CD14-positive monocyte (primary cell): ENCODE data around the gene NME9. TPM values are rescaled to one million over a fixed set of nuclear protein-coding genes. Genes with fewer than 3 reads are reported as not detected.
A peak's percentile ranks its signal among the peaks of the same experiment; 100 is the strongest.

Source experiments
- DNase-seq, 3 donors: peaks; one replicate each; pipeline ENCODE4 v3.0.0-alpha.2; 2011 to 2022
- H2AFZ ChIP-seq: 2 replicates; pipeline ENCODE4 v1.6.0; 2012; ENCODE audit warnings: mild to moderate bottlenecking, low read depth, low read length, inconsistent platforms; ENCODE audit not compliant: insufficient read depth, poor library complexity, severe bottlenecking
- H3K27ac ChIP-seq, 2 donors: 1 replicate in 1 of 2; 2 replicates in 1 of 2; pipeline ENCODE4 v1.5.1; 2012 to 2013; ENCODE audit warnings: low read length in 2 of 2, control low read depth in 1 of 2, inconsistent platforms in 1 of 2, low read depth in 1 of 2, mild to moderate bottlenecking in 1 of 2
- H3K27me3 ChIP-seq, 2 donors: one replicate each; pipeline versions ENCODE4 v1.6.0 to v1.6.1; 2011 to 2013; ENCODE audit warnings: low read length in 2 of 2; ENCODE audit not compliant: control insufficient read depth in 2 of 2, insufficient read depth in 2 of 2
- H3K36me3 ChIP-seq, 2 donors: replicated peaks in 1 of 2; 1 replicate in 1 of 2; 2 replicates in 1 of 2; pipeline versions ENCODE4 v1.5.1 to v1.6.1; 2012 to 2013; ENCODE audit warnings: low read length in 2 of 2, control low read depth in 1 of 2, inconsistent platforms in 1 of 2, mild to moderate bottlenecking in 1 of 2; ENCODE audit not compliant: insufficient read depth in 2 of 2, control insufficient read depth in 1 of 2
- H3K4me1 ChIP-seq, 2 donors: 1 replicate in 1 of 2; 2 replicates in 1 of 2; pipeline versions ENCODE4 v1.5.1 to v1.6.1; 2012 to 2013; ENCODE audit warnings: low read length in 2 of 2, control low read depth in 1 of 2, inconsistent platforms in 1 of 2, mild to moderate bottlenecking in 1 of 2, moderate library complexity in 1 of 2; ENCODE audit not compliant: insufficient read depth in 2 of 2, control insufficient read depth in 1 of 2
- H3K4me2 ChIP-seq: replicated peaks from 2 replicates; pipeline ENCODE3; 2012; ENCODE audit warnings: low read length, moderate library complexity, mild to moderate bottlenecking; ENCODE audit not compliant: poor library complexity, severe bottlenecking; ENCODE audit errors: extremely low read depth
- H3K4me3 ChIP-seq, 3 experiments: fragments of 200-600 bp in 1 of 3; sonication (generic) in 1 of 3; replicated peaks in 1 of 3; 1 replicate in 2 of 3; 2 replicates in 1 of 3; pipeline ENCODE4 v1.5.1; 2011 to 2013; ENCODE audit warnings: low read length in 3 of 3, mild to moderate bottlenecking in 3 of 3, control low read depth in 2 of 3, low read depth in 2 of 3, inconsistent platforms in 1 of 3, moderate library complexity in 1 of 3
- H3K79me2 ChIP-seq: 2 replicates; pipeline ENCODE4 v1.6.0; 2012; ENCODE audit warnings: mild to moderate bottlenecking, control low read depth, inconsistent platforms, low read length, moderate library complexity; ENCODE audit not compliant: insufficient read depth
- H3K9ac ChIP-seq: 2 replicates; pipeline ENCODE4 v1.6.0; 2017; ENCODE audit warnings: low read length, mild to moderate bottlenecking; ENCODE audit not compliant: insufficient read depth, poor library complexity, severe bottlenecking
- H3K9me3 ChIP-seq, 2 donors: replicated peaks in 1 of 2; 1 replicate in 1 of 2; 2 replicates in 1 of 2; pipeline versions ENCODE4 v1.5.1 to v1.6.1; 2012 to 2013; ENCODE audit warnings: low read length in 2 of 2, control low read depth in 1 of 2; ENCODE audit not compliant: control insufficient read depth in 1 of 2, insufficient read depth in 1 of 2
- H4K20me1 ChIP-seq: 2 replicates; pipeline ENCODE4 v1.6.0; 2012; ENCODE audit warnings: mild to moderate bottlenecking, low read length, control low read depth, moderate library complexity; ENCODE audit not compliant: insufficient read depth
- H3K27ac Mint-ChIP-seq, 7 donors: one replicate each; pipeline ENCODE4 v1.8.0; 2020; ENCODE audit warnings: mild to moderate bottlenecking in 7 of 7, mixed read lengths in 7 of 7, moderate library complexity in 6 of 7, inconsistent platforms in 2 of 7
- H3K27me3 Mint-ChIP-seq, 3 donors: one replicate each; pipeline ENCODE4 v1.8.0; 2021 to 2022; ENCODE audit warnings: low read depth in 3 of 3, mild to moderate bottlenecking in 3 of 3, mixed read lengths in 3 of 3, moderate library complexity in 3 of 3, inconsistent platforms in 1 of 3
- H3K36me3 Mint-ChIP-seq, 2 donors: one replicate each; pipeline ENCODE4 v1.8.0; 2020; ENCODE audit warnings: mixed read lengths in 2 of 2, inconsistent platforms in 1 of 2, mild to moderate bottlenecking in 1 of 2
- H3K4me1 Mint-ChIP-seq: one replicate; pipeline ENCODE4 v1.8.0; 2020; ENCODE audit warnings: mild to moderate bottlenecking, mixed read lengths
- H3K4me3 Mint-ChIP-seq, 2 donors: one replicate each; pipeline ENCODE4 v1.8.0; 2020; ENCODE audit warnings: mild to moderate bottlenecking in 2 of 2, mixed read lengths in 2 of 2, moderate library complexity in 1 of 2
- H3K9me3 Mint-ChIP-seq, 7 donors: one replicate each; pipeline ENCODE4 v1.8.0; 2020 to 2022; ENCODE audit warnings: mixed read lengths in 7 of 7, mild to moderate bottlenecking in 6 of 7, moderate library complexity in 6 of 7, inconsistent platforms in 2 of 7
- WGBS: methylation state at CpG from one replicate; pipeline ENCODE4 v1.1.5; 2013; ENCODE audit warnings: missing lambda C conversion rate; ENCODE audit not compliant: insufficient coverage; 5-methylcytosine and 5-hydroxymethylcytosine counted together
- intact Hi-C, 2 donors: fragments of 100-400 bp; cut with micrococcal nuclease; formaldehyde crosslinking; loops; one replicate each; pipeline versions ENCODE4 v1.15.0 to v1.15.1; 2023
- polyA plus RNA-seq, 3 donors: library from polyadenylated mRNA; depleted of rRNA in 1 of 3; unstranded in 2 of 3; stranded (reverse) in 1 of 3; fragments of 300-500 nt in 2 of 3; fragments of >200 nt in 1 of 3; fragmentation: Illumina TruSeq in 2 of 3; gene quantifications; 1 replicate in 2 of 3; 2 replicates in 1 of 3; pipeline ENCODE4 v1.2.3, GENCODE V29; 2012 to 2021
- TF ChIP-seq, protein P1 (sequence below): fragments of 200-600 bp; IDR thresholded peaks from one replicate; pipeline ENCODE4 v1.8.0; 2022; ENCODE audit warnings: antibody characterized with exemption, mild to moderate bottlenecking

The NME9 gene
- polyA plus RNA-seq, 3 donors: 0.04 TPM; not detected in 2

GRCh38 chr3:138289260-138289659 lies 40.4 kb downstream of the NME9 start:
- Histone ChIP-seq H4K20me1 (no peaks in the 10 kb centered on the region), H3K9me3 (no peaks in the 10 kb centered on the region), H3K27me3 (no peaks in the 10 kb centered on the region), H3K36me3 (peaks cover 80 to 100% of the 10 kb centered on the region in 2 donors), H3K4me3 (no peak overlapping the region), H3K4me2 (no peak overlapping the region), H3K4me1 (no peaks in the 10 kb centered on the region), H3K27ac (no peak overlapping the region), H3K79me2 (no peaks in the 10 kb centered on the region), H2AFZ (no peak overlapping the region), H3K9ac (no peak overlapping the region)
- 100% methylated on average over 2 of the region's 2 CpGs for WGBS
- TF ChIP-seq, protein P1, sequence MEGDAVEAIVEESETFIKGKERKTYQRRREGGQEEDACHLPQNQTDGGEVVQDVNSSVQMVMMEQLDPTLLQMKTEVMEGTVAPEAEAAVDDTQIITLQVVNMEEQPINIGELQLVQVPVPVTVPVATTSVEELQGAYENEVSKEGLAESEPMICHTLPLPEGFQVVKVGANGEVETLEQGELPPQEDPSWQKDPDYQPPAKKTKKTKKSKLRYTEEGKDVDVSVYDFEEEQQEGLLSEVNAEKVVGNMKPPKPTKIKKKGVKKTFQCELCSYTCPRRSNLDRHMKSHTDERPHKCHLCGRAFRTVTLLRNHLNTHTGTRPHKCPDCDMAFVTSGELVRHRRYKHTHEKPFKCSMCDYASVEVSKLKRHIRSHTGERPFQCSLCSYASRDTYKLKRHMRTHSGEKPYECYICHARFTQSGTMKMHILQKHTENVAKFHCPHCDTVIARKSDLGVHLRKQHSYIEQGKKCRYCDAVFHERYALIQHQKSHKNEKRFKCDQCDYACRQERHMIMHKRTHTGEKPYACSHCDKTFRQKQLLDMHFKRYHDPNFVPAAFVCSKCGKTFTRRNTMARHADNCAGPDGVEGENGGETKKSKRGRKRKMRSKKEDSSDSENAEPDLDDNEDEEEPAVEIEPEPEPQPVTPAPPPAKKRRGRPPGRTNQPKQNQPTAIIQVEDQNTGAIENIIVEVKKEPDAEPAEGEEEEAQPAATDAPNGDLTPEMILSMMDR: no peak
- Mint-ChIP-seq H3K4me3 (no peak overlapping the region), H3K4me1 (no peaks in the 10 kb centered on the region), H3K27me3 (peaks cover 0 to 1% (median 0%) of the 10 kb centered on the region in 3 donors), H3K9me3 (no peaks in the 10 kb centered on the region), H3K36me3 (peaks cover 44 to 58% of the 10 kb centered on the region in 2 donors), H3K27ac (peak overlapping the region in 1 of 7 donors; percentile 22)
- intact Hi-C loops: no loop called here
- DNase-seq: no peak

GRCh38 chr3:138284957-138285477 lies 44.6 kb downstream of the NME9 start:
- Histone ChIP-seq H3K4me3 (no peak overlapping the region), H3K36me3 (peaks cover 51 to 83% of the 10 kb centered on the region in 2 donors)
- 100% methylated on average over 1 of the region's 2 CpGs for WGBS

More at GRCh38 chr3:138284957-138285477, 44.6 kb downstream of the NME9 start:
- no peaks in the 10 kb centered on the region for H3K9me3 ChIP-seq
- no peaks in the 10 kb centered on the region for H3K27me3 ChIP-seq
- TF ChIP-seq, protein P1: no peak
- no peaks in the 10 kb centered on the region for H4K20me1 ChIP-seq
- Mint-ChIP-seq H3K4me3 (no peak overlapping the region), H3K36me3 (peaks cover 20 to 37% of the 10 kb centered on the region in 2 donors), H3K9me3 (no peaks in the 10 kb centered on the region), H3K27me3 (peaks cover 0 to 1% (median 0%) of the 10 kb centered on the region in 3 donors), H3K4me1 (no peaks in the 10 kb centered on the region), H3K27ac (no peak overlapping the region)
- no peaks in the 10 kb centered on the region for H3K79me2 ChIP-seq
- H2AFZ ChIP-seq: no peak overlapping the region
- no peak for DNase-seq
- H3K9ac ChIP-seq: no peak overlapping the region
- no peaks in the 10 kb centered on the region for H3K4me1 ChIP-seq
- no peak overlapping the region for H3K4me2 ChIP-seq
- H3K27ac ChIP-seq: no peak overlapping the region
- intact Hi-C loops: no loop called here
